Suprapubic skin (tissue), 4 donors: ENCODE data around the gene MRPS21. TPM values are rescaled to one million over a fixed set of nuclear protein-coding genes. Genes with fewer than 3 reads are reported as not detected.

Experiments used
- DNase-seq, 2 donors: peaks; one replicate each; pipeline ENCODE4 v3.0.0-alpha.2; 2019; ENCODE audit warnings: low spot score in 2 of 2
- H3K27ac ChIP-seq: fragments of 200-600 bp; sonication (generic); one replicate; pipeline ENCODE4 v1.5.1; 2019
- H3K27me3 ChIP-seq: fragments of 200-600 bp; sonication (generic); one replicate; pipeline ENCODE4 v1.5.1; 2019
- H3K36me3 ChIP-seq: fragments of 200-600 bp; sonication (generic); one replicate; pipeline ENCODE4 v1.5.1; 2019
- H3K4me1 ChIP-seq: fragments of 200-600 bp; sonication (generic); one replicate; pipeline ENCODE4 v1.5.1; 2019
- H3K4me3 ChIP-seq: fragments of 200-600 bp; sonication (generic); one replicate; pipeline ENCODE4 v1.5.1; 2019; ENCODE audit warnings: mild to moderate bottlenecking
- H3K9me3 ChIP-seq: fragments of 200-600 bp; sonication (generic); one replicate; pipeline ENCODE4 v1.5.1; 2019
- EP300 ChIP-seq: sonication (generic); formaldehyde crosslinking; IDR thresholded peaks from one replicate; pipeline ENCODE4 v1.6.1; 2017; ENCODE audit warnings: antibody characterized with exemption
- POLR2A ChIP-seq, 2 donors: fragments of 450-650 bp; IDR thresholded peaks; one replicate each; pipeline ENCODE4 v1.6.1; 2017; ENCODE audit warnings: antibody characterized with exemption in 2 of 2, mild to moderate bottlenecking in 2 of 2, moderate library complexity in 2 of 2
- POLR2AphosphoS5 ChIP-seq, 3 donors: sonication (generic); formaldehyde crosslinking; IDR thresholded peaks; one replicate each; pipeline ENCODE4 v1.6.1; 2017; ENCODE audit warnings: antibody characterized with exemption in 3 of 3
- WGBS: methylation state at CpG from one replicate; pipeline ENCODE4 v1.1.5; 2018; 5-methylcytosine and 5-hydroxymethylcytosine counted together
- total RNA-seq, 4 donors: library from RNA; depleted of rRNA; stranded (reverse); fragments of >200 nt; gene quantifications; one replicate each; pipeline ENCODE4 v1.1.0, GENCODE V29; 2016
- TF ChIP-seq, protein P1 (sequence below), 2 donors: fragments of 200-600 bp in 1 of 2; fragments of 450-650 bp in 1 of 2; sonication (generic) in 1 of 2; IDR thresholded peaks; one replicate each; pipeline ENCODE4 v1.5.1; 2016 to 2019; ENCODE audit warnings: antibody characterized with exemption in 2 of 2, mild to moderate bottlenecking in 1 of 2, moderate library complexity in 1 of 2

Gene MRPS21
- total RNA-seq, 4 donors from 2014 or later, result 30.6 to 44.1 (median 38.2) TPM

DNA sequence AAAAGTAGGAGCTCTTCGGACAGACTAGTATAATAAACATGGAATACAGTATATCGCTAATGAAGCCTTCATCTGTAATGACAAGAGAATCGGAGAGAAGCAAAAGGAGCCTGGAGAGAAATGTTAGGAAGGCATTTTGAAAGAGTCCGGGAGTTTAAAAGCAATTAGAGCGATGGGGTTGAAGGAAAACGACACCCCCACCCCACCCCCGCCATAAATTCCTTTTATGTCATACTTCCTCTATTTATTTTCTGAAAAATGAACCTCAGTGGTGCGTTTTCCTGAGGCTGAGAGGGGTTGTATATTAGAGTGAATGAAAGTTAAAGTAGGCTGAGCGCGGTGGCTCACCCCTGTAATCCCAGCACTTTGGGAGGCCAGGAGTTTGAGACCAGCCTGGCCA lies 24.2 kb upstream of the MRPS21 start:
- Histone ChIP-seq H3K27me3 (no peaks in the 10 kb centered on the region), H3K4me1 (peaks cover 28% of the 10 kb centered on the region), H3K9me3 (no peaks in the 10 kb centered on the region), H3K36me3 (peaks cover 26% of the 10 kb centered on the region), H3K27ac (peak overlapping the region; percentile 96), H3K4me3 (peak overlapping the region; percentile 93)
- WGBS, result 33% methylated on average over 10 of the region's 10 CpGs
- DNase-seq, result no peak
- TF ChIP-seq POLR2AphosphoS5 (IDR thresholded peaks at IDR 0.05) (no peak), POLR2A (IDR thresholded peaks at IDR 0.05) (no peak), EP300 (no peak)
- TF ChIP-seq, protein P1, sequence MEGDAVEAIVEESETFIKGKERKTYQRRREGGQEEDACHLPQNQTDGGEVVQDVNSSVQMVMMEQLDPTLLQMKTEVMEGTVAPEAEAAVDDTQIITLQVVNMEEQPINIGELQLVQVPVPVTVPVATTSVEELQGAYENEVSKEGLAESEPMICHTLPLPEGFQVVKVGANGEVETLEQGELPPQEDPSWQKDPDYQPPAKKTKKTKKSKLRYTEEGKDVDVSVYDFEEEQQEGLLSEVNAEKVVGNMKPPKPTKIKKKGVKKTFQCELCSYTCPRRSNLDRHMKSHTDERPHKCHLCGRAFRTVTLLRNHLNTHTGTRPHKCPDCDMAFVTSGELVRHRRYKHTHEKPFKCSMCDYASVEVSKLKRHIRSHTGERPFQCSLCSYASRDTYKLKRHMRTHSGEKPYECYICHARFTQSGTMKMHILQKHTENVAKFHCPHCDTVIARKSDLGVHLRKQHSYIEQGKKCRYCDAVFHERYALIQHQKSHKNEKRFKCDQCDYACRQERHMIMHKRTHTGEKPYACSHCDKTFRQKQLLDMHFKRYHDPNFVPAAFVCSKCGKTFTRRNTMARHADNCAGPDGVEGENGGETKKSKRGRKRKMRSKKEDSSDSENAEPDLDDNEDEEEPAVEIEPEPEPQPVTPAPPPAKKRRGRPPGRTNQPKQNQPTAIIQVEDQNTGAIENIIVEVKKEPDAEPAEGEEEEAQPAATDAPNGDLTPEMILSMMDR (IDR thresholded peaks at IDR 0.05), result no peak

DNA sequence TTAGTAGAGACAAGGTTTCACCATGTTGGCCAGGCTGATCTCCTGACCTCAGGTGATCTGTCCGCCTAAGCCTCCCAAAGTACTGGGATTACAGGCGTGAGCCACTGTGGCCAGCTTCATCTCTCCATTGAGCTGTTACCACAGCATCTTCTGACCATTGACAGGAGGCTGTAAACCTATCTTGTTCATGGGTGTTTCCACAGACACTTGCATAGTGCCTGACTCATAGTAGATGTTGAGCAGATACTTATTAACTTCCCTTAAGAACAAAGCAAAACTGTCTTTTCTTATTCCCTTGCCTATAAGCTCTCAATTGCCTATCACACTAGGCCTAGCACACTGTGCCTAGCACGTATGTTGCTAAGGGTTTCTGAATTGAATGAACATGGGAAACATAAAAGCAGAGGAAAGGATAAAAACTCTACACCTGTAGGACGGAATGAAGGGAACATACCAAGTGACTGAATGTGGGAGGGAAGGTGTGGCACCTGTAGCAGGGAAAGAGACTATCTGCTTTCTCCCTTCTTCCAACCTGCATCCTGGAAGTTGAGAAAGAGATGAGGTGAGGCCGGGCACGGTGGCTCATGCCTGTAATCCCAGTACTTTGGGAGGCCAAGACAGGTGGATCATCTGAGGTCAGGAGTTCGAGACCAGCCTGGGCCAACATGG lies 22.2 kb upstream of the MRPS21 start:
- Histone ChIP-seq H3K4me3 (no peak overlapping the region), H3K27ac (no peak overlapping the region), H3K4me1 (peaks cover 28% of the 10 kb centered on the region), H3K27me3 (no peaks in the 10 kb centered on the region), H3K9me3 (no peaks in the 10 kb centered on the region), H3K36me3 (peaks cover 6% of the 10 kb centered on the region)
- no peak for TF ChIP-seq EP300
- no peak for TF ChIP-seq POLR2A (IDR thresholded peaks at IDR 0.05)
- TF ChIP-seq POLR2AphosphoS5 (IDR thresholded peaks at IDR 0.05), result no peak
- TF ChIP-seq, protein P1 (IDR thresholded peaks at IDR 0.05), result no peak
- DNase-seq, result no peak
- WGBS, result 86% methylated on average over 7 of the region's 7 CpGs

DNA sequence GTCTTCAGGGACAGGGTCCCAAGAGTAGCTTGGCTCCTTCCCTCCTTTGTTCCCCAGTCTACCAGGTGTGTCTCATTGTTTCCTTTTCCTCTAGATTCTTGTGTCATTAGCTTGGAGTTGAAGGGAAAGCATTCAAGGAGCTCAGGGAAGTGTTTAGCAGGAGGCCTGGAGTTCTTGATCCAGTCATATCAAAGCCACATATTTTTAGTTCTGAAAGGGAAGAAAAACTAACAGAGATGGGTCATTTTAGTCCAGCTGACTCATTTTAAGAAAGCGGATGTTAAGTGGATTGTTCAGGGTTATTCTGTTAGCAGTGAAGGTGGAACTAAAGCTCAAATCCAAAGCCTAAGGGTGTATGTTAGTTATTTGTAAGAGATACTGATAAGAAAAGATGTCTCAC lies 20.4 kb upstream of the MRPS21 start:
- no peak for TF ChIP-seq POLR2AphosphoS5 (IDR thresholded peaks at IDR 0.05)
- TF ChIP-seq, protein P1 (IDR thresholded peaks at IDR 0.05), result no peak
- TF ChIP-seq EP300, result no peak
- no peak for TF ChIP-seq POLR2A (IDR thresholded peaks at IDR 0.05)
- WGBS, result 73% methylated on average over 1 of the region's 1 CpG
- H3K27me3 ChIP-seq, result no peaks in the 10 kb centered on the region
- H3K4me3 ChIP-seq, result no peak overlapping the region
- no peaks in the 10 kb centered on the region for H3K9me3 ChIP-seq
- no peaks in the 10 kb centered on the region for H3K36me3 ChIP-seq
- DNase-seq, result no peak
- no peak overlapping the region for H3K27ac ChIP-seq
- peaks cover 12% of the 10 kb centered on the region for H3K4me1 ChIP-seq

DNA sequence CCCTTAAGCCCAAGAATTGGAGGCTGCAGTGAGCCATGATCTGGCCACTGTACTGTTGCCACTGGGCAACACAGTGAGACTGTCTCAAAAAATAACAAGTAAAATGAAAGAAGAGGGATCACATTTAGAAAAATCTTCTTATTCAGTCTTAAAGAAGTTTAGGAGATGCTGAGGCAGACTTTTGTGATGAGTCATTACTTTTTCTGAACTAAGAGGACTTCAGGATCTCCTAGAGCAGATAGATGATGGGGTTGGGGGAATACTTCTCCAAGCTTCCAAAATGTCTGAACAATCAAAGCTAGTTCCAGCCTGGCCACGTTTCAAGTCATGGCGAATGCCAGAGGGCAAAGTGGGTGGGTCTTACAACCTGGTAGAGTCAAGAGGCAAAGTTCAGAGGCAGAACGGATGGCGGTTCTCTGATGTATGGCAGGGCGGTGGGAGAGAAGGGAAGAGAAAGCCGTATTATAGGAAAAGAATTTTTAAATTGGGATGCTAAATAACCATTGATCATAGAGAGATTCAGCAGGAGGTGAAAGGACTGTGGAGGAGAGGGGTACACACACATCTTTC lies 13.4 kb upstream of the MRPS21 start:
- Histone ChIP-seq H3K4me3 (no peak overlapping the region), H3K9me3 (no peaks in the 10 kb centered on the region), H3K36me3 (peaks cover 10% of the 10 kb centered on the region), H3K27me3 (no peaks in the 10 kb centered on the region), H3K4me1 (peaks cover 29% of the 10 kb centered on the region), H3K27ac (peak overlapping the region; percentile 98)
- 61% methylated on average over 6 of the region's 6 CpGs for WGBS
- no peak for DNase-seq
- no peak for TF ChIP-seq EP300
- TF ChIP-seq, protein P1 (IDR thresholded peaks at IDR 0.05), result no peak
- no peak for TF ChIP-seq POLR2A (IDR thresholded peaks at IDR 0.05)
- TF ChIP-seq POLR2AphosphoS5 (IDR thresholded peaks at IDR 0.05), result no peak

DNA sequence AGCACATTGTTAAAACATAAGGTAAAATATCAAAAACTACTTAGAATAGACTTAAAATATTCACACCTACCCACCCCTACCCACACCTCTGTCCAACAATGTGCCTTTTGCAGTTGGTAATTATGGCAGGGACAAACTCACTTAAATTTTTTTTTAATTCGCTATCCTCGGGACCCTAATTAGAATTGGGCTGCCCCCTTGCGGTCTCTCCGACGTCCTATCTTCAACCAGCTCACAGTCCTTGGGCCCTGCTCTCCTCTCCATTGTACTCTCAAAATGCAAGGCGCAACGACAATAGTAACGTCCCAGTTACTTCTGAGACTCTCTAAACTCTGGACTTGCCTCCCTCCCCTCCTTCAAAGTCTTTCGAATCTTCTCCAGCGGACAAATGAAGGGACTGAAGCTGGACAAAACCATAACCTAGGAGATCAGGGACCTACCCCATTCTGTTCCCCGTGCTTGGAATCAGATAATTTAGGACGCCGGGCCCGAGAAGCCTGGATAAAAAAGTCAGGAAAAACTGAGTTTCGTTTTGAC lies 12.4 kb upstream of the MRPS21 start:
- H3K36me3 ChIP-seq, result peaks cover 15% of the 10 kb centered on the region
- peaks cover 29% of the 10 kb centered on the region for H3K4me1 ChIP-seq
- DNase-seq, result no peak
- WGBS, result under 1% methylated on average over 15 of the region's 15 CpGs
- no peaks in the 10 kb centered on the region for H3K27me3 ChIP-seq
- peak overlapping the region; percentile 48 for H3K4me3 ChIP-seq
- H3K27ac ChIP-seq, result peak overlapping the region; percentile 98
- TF ChIP-seq, protein P1 (IDR thresholded peaks at IDR 0.05), result peak; percentile 44 to 64
- no peak for TF ChIP-seq POLR2A (IDR thresholded peaks at IDR 0.05)
- no peaks in the 10 kb centered on the region for H3K9me3 ChIP-seq
